ENCODE results near the gene DOK3.

- no peak for TF ChIP-seq CTCF (IDR thresholded peaks at IDR 0.05)
- no peak for TF ChIP-seq EP300 (IDR thresholded peaks at IDR 0.05)
- no peak for TF ChIP-seq POLR2AphosphoS5 (IDR thresholded peaks at IDR 0.05)
Measured at GRCh38 chr5:177493795-177494345, 15.8 kb downstream of the DOK3 start.

All from upper lobe of left lung (tissue), 4 donors.